ENCODE measurements around the gene REPS1.

DNA sequence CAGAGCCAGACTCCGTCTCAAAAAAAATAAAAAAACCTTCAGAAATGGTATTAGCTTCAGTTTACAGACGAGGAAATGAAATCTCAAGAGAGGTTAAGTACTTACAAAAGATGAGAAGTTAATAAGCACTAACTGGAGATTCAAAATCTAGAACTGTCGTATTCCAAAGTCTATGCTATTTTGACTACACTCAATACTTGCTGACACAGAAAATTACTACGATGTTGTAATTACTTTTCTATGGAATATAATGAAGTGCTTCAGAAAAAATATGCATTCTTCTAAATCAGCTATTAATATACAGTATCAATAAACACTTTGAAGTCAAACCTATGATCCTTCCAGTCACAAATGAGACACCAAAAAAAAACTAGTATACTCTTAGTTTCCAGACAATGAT lies 12.2 kb downstream of the REPS1 start:
- TF ChIP-seq, protein P1, sequence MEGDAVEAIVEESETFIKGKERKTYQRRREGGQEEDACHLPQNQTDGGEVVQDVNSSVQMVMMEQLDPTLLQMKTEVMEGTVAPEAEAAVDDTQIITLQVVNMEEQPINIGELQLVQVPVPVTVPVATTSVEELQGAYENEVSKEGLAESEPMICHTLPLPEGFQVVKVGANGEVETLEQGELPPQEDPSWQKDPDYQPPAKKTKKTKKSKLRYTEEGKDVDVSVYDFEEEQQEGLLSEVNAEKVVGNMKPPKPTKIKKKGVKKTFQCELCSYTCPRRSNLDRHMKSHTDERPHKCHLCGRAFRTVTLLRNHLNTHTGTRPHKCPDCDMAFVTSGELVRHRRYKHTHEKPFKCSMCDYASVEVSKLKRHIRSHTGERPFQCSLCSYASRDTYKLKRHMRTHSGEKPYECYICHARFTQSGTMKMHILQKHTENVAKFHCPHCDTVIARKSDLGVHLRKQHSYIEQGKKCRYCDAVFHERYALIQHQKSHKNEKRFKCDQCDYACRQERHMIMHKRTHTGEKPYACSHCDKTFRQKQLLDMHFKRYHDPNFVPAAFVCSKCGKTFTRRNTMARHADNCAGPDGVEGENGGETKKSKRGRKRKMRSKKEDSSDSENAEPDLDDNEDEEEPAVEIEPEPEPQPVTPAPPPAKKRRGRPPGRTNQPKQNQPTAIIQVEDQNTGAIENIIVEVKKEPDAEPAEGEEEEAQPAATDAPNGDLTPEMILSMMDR (conservative IDR thresholded peaks at IDR 0.05; ENCODE audit: low read length), result no peak
- TF ChIP-seq EZH2phosphoT487 (IDR thresholded peaks at IDR 0.05; ENCODE audit: borderline replicate concordance, low read depth, low read length), result no peak

All from OCI-LY7 (cell line).